Smooth muscle cell of the brain vasculature (primary cell): ENCODE results near the gene TTYH1.

ENCODE experiments used
- DNase-seq: peaks from one replicate; pipeline ENCODE4 v3.0.0-alpha.2; 2012; ENCODE audit warnings: low read depth, low spot score

TTYH1 gene

DNA sequence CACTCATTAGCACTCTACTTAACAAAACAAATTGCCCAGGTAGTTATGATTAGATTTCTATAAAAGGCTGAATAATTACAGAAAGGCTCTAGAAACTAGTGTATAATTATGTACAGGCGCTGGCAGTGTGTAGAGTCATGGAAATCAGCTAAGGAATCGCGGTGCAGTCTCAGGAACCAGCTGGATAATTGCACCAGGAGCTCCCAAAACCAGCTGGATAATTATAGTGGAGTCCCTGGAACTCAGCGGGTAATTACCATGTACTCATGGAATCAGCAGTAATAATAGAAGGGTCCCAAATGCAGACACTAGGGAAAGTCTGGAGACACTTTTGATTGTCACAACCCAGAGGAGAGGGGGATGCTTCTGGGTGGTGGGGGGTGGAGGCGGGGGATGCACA is 23.2 kb upstream of the TTYH1 start:
- no peak for DNase-seq

GRCh38 chr19:54393381-54393780 is 21.9 kb upstream of the TTYH1 start:
- no peak for DNase-seq

DNA sequence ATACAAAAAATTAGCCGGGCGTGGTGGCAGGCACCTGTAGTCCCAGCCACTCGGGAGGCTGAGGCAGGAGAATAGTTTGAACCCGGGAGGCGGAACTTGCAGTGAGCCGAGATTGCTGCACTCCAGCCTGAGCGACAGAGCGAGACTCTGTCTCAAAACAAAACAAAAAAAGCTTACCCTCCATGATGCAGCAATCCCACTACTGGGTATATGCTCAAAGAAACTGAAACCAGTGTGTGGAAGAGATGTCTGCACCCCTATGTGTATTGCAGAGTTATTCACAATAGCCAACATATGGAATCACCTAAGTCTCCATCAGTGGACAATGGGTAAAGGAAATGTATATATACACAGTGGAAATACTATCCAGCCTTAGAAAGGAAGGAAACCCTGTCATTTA is 19.6 kb upstream of the TTYH1 start:
- no peak for DNase-seq

- no peak for DNase-seq
These were observed 16.1 kb upstream of the TTYH1 start for GRCh38 chr19:54399189-54399588.

DNA sequence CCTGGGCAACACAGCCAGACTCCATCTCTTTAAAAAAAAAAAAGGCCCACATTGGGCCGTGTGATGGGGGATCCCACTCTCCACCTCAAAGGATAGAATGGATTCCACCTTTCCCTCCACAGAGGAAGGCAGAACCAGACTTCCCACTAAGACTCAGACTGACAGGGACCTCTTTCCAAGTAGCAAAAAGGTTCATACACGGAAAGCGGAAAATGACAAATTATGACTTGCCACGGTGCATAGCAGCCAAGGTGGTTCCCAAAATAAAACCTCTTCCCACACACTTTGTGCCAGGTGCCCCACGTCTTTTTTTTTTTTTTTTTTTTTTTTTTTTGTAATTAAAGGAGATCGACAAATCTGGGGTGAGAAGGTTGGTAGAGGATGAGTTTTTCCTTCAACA is 14.4 kb upstream of the TTYH1 start:
- DNase-seq, result no peak

GRCh38 chr19:54403054-54403453 is 12.2 kb upstream of the TTYH1 start:
- no peak for DNase-seq

- no peak for DNase-seq
These were observed 9.6 kb upstream of the TTYH1 start for GRCh38 chr19:54405628-54406027.

GRCh38 chr19:54407780-54408179 is 7.5 kb upstream of the TTYH1 start:
- no peak for DNase-seq

GRCh38 chr19:54408456-54409026 is 6.7 kb upstream of the TTYH1 start:
- DNase-seq, result no peak

- DNase-seq, result no peak
These were observed 4.2 kb upstream of the TTYH1 start for GRCh38 chr19:54411033-54411432.

DNA sequence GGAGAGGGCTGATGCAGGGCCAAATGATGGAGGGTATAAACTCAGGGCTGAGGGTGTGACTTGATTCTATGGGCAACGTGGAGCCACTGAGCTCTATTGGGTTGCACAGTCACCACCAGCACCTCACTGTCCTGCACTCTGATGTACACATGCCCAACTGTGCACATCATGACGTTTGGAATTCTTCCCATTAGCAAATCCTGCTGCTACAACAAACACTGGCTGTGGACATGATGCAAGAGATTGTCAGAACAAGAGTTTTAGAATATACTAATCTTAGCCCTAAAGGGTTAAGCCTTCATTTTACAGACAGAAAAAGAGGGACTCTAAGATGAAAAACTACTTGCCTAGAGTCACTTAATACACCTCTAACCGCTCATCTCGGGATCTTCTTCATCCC is 2.4 kb upstream of the TTYH1 start:
- no peak for DNase-seq

- DNase-seq, result no peak
These were observed 1.1 kb upstream of the TTYH1 start for GRCh38 chr19:54414156-54414555.

DNA sequence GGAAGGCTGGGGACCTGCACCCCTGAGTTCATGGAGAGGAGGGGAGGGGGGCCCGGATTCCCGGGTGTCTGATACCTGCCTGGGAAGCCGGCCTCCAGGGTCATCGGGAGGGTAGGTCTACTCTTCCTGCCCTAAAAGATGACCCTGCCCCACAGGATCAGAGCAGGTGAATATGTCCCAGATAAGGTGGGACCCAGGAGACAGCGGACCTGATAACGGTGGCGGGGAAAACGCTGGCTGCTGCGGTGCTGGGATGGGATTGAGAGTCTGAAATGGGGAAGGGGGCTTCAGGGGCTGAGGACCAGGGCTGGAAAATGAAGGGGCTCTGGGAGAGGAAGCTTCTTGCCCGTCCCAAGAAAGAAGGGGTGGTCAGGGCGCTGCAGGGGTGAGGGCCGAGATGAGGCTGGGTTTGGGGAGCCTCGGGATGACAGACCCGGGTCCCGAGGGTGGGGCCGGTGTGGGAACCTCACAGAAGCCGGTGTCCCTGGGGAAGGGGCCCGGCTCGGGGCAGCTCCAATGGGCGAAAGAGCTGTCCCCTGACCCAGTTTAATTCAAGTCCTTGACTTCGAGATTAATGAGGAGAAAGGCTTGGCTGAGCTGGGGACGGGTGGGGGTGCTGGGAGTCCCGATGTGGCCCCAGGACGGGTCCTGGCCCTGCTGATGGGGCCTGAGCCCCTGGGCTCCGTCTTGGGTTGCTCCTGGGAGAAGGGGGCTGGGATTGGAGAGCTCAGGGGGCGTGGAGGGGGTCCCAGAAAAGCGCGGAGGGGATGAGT is 823 bp downstream of the TTYH1 start:
- no peak for DNase-seq

DNA sequence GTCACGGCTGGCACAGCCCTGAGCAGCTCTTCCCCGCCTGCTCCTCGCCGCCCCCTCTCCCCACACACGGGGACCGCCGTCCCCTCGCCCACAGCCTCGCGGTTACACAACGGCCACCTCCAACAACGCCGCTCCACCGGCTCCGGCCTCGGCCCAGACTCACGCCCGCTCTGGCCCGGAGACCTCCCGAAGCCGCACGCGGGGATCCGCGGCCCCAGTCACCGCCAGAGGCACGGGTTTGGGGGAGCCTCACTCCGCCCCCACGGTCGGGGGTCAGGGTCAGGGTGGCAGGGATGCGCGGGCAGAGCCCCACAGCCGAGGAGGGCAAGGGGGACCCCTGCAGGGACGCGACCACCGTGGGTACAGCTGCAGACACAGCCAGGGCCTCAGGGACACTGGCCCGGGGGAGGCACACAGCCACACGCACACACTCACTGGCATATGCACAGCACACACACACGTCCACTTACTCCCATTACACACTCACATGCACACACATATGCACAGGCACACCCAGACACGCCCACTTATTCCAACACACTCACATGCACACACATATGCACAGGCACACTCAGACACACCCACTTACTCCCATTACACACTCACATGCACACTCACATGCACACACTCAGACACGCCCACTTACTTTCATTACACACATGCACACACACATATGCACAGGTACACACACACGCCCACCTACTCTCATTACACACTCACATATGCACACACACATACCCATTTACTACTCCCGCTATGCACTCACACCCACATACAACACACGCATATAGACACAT is 1.6 kb downstream of the TTYH1 start:
- no peak for DNase-seq

DNA sequence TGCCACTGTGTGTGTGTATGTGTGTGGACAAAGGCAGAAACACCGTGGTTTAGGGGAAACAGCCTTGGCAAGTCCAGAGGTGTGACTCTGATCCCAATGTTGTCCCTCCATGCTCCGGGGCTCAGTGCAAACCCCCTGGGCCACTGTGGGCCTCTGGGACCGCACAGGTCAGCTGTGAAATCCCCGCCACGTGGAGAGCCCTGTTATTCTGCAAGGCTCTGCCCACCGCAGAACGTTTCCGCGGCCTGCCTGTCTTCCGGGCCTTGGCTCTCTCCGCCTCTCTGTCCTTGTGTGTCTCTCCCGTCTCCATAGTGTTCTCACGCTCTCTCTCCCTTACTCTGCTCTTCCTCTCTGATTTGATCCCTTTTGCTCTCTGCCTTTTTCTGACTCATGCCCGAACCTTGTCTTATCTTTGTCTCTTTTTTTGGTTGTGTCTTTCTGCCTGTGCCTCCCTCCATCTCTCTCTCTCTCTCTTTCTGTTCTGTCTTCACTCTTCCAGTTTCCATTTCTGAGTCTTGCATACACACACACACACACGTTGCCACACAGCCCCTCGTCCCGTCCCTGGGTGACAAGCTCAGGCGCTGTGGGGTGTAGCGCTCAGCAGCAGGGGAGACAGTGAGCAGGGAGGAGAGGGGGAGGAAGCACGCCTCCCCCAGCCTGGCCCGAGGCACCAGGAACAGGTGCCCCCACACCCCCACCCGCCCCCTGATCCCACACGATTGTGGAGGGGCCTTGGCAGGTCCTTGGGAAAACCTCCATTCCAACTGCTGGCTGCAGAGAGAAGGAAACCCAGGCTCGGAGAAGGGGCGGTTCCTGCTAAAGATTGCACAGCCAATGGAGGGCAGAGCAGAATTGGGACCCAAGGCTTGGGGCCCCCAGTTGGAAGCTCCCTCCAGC is 3.0 kb downstream of the TTYH1 start:
- DNase-seq, result no peak

GRCh38 chr19:54418930-54419800 is 3.9 kb downstream of the TTYH1 start:
- no peak for DNase-seq

DNA sequence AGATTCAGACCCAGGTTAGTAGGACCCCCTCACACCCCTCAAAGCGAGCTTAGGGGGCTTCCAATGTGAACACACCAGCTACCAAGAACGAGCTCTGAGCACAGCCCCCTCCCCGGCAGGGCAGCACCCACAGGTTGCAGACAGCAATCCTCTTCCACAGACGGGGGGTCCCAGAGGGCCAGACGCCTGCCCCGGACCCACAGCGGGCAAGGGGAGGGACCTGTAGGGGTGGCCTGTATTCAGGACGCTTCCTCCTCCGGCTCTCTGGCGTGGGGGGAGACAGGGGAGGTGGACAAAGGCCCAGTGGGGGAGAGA is 4.8 kb downstream of the TTYH1 start:
- no peak for DNase-seq

- no peak for DNase-seq
These were observed 5.3 kb downstream of the TTYH1 start for GRCh38 chr19:54420383-54421168.

GRCh38 chr19:54421169-54421516 is 5.9 kb downstream of the TTYH1 start:
- no peak for DNase-seq

DNA sequence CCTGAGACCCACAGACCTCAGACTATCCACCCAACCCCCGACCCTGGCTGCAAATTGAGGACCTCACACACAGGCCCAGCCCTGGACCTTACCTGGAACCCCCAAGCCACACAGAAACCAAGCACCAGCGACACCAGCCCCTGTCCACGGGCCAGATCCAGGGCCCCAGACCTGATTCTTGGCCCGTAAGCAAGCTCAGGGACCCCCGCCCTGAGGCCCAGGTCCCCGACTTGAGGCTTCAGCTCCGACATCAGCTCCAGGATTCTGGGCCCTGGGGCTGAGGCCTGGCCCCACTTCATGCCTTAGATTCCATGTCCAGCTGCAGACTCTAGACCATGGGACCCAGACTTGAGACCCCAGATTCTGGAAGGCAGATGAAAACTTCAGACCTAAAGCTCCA is 6.3 kb downstream of the TTYH1 start:
- no peak for DNase-seq
